ENCODE data around the gene SCAMP4.
"Not testable (repeated sequence)": the region's sequence is repeated elsewhere in the genome, so short reads cannot be mapped to it uniquely, and the experiment has no call there.

The SCAMP4 gene

GRCh38 chr19:1866693-1867348 lies 38.4 kb upstream of the SCAMP4 start:
- no peak for DNase-seq (ENCODE audit: low read depth, low spot score)

GRCh38 chr19:1867349-1867724 lies 37.9 kb upstream of the SCAMP4 start:
- no peak for DNase-seq (ENCODE audit: low read depth, low spot score)

- no peak for DNase-seq (ENCODE audit: low read depth, low spot score)
Observed at GRCh38 chr19:1868971-1869370, 36.2 kb upstream of the SCAMP4 start.

GRCh38 chr19:1871140-1871597 lies 34.0 kb upstream of the SCAMP4 start:
- DNase-seq (ENCODE audit: low read depth, low spot score) = no peak

GRCh38 chr19:1871630-1872029 lies 33.6 kb upstream of the SCAMP4 start:
- DNase-seq (ENCODE audit: low read depth, low spot score) = no peak

- DNase-seq (ENCODE audit: low read depth, low spot score) = no peak
Observed at GRCh38 chr19:1872807-1873523, 32.2 kb upstream of the SCAMP4 start.

- no peak for DNase-seq (ENCODE audit: low read depth, low spot score)
Observed at GRCh38 chr19:1873524-1874473, 31.4 kb upstream of the SCAMP4 start.

- no peak for DNase-seq (ENCODE audit: low read depth, low spot score)
Observed at GRCh38 chr19:1874554-1875185, 30.5 kb upstream of the SCAMP4 start.

- DNase-seq (ENCODE audit: low read depth, low spot score) = not testable (repeated sequence)
Observed at GRCh38 chr19:1875265-1875645, 29.9 kb upstream of the SCAMP4 start.

GRCh38 chr19:1875646-1876495 lies 29.3 kb upstream of the SCAMP4 start:
- peak; percentile 46 for DNase-seq (ENCODE audit: low read depth, low spot score)

- not testable (repeated sequence) for DNase-seq (ENCODE audit: low read depth, low spot score)
Observed at GRCh38 chr19:1876496-1877279, 28.5 kb upstream of the SCAMP4 start.

- DNase-seq (ENCODE audit: low read depth, low spot score) = not testable (repeated sequence)
Observed at GRCh38 chr19:1877280-1877660, 27.9 kb upstream of the SCAMP4 start.

- not testable (repeated sequence) for DNase-seq (ENCODE audit: low read depth, low spot score)
Observed at GRCh38 chr19:1878583-1878982, 26.6 kb upstream of the SCAMP4 start.

- not testable (repeated sequence) for DNase-seq (ENCODE audit: low read depth, low spot score)
Observed at GRCh38 chr19:1879982-1880381, 25.2 kb upstream of the SCAMP4 start.

- no peak for DNase-seq (ENCODE audit: low read depth, low spot score)
Observed at GRCh38 chr19:1880611-1881392, 24.4 kb upstream of the SCAMP4 start.

- DNase-seq (ENCODE audit: low read depth, low spot score) = not testable (repeated sequence)
Observed at GRCh38 chr19:1881393-1882088, 23.7 kb upstream of the SCAMP4 start.

- no peak for DNase-seq (ENCODE audit: low read depth, low spot score)
Observed at GRCh38 chr19:1882089-1882785, 23.0 kb upstream of the SCAMP4 start.

All from brain pericyte (primary cell).